NT2/D1 (cell line): ENCODE measurements around the gene SLC25A33.

Experiments
- SUZ12 ChIP-seq: IDR thresholded peaks from 2 replicates; pipeline ENCODE4 v1.6.1; 2011; ENCODE audit not compliant: insufficient read length, insufficient read depth; ENCODE audit errors: extremely low read depth
- YY1 ChIP-seq: IDR thresholded peaks from 2 replicates; pipeline ENCODE4 v1.6.1; 2011; ENCODE audit not compliant: insufficient read length, insufficient read depth
- ZNF274 ChIP-seq: IDR thresholded peaks from 2 replicates; pipeline ENCODE4 v1.6.1; 2011; ENCODE audit warnings: mild to moderate bottlenecking, low read depth, low read length

DNA sequence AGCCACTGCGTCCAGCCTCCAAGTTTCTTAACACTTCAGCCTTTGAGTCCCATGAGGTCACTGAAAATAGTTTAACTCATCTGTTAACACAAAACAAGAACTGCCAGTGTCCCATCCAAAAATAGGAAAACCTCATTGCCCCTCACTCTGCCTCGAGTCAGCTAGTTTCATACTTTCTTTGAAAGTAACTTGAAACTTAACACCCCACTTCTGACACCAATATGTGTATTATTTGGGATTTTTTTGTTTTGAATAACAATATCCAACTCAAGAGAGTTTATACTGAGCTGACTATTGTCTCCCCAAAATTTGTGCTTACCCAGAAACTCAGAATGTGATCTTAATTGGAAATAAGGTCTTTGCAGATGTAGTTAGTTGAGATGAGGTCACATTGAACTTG lies 95.3 kb downstream of the SLC25A33 start:
- TF ChIP-seq ZNF274: no peak
- no peak for TF ChIP-seq YY1
- TF ChIP-seq SUZ12: no peak
